ENCODE results near the gene GABRG3. TPM values are rescaled to one million over a fixed set of nuclear protein-coding genes. Genes with fewer than 3 reads are reported as not detected.

The GABRG3 gene
- total and polyA plus RNA-seq, 2 experiments from 2014 or later = 0.15 to 0.43 TPM

GRCh38 chr15:26967719-26968269, 3.2 kb upstream of the GABRG3 start:
- no peaks in the 10 kb centered on the region for H3K9me3 ChIP-seq (ENCODE audit: low read depth)
- WGBS (ENCODE audit: low lambda C conversion rate, missing lambda C conversion rate) = 2% methylated on average over 48 of the region's 48 CpGs
- no peak overlapping the region for H3K27ac ChIP-seq
- DNase-seq (ENCODE audit: low spot score) = peak; percentile 59
- H3K27me3 ChIP-seq = peaks cover 57% of the 10 kb centered on the region
- peak overlapping the region; percentile 81 for H2AFZ ChIP-seq
- no peaks in the 10 kb centered on the region for H4K20me1 ChIP-seq (ENCODE audit: insufficient read depth, poor library complexity, severe bottlenecking)
- peak overlapping the region; percentile 60 for H3K4me3 ChIP-seq
- peak overlapping the region; percentile 89 for H3K4me2 ChIP-seq
- no peaks in the 10 kb centered on the region for H3K79me2 ChIP-seq
- TF ChIP-seq EZH2phosphoT487 (IDR thresholded peaks at IDR 0.05; ENCODE audit: low read depth, severe bottlenecking, unreplicated experiment) (no peak), CTCF (IDR thresholded peaks at IDR 0.05; ENCODE audit: poor library complexity) (no peak), EZH2 (IDR thresholded peaks at IDR 0.05; ENCODE audit: borderline replicate concordance) (no peak)
- H3K9me2 ChIP-seq (replicated peaks; ENCODE audit: insufficient read depth) = no peaks in the 10 kb centered on the region
- H3K36me3 ChIP-seq (replicated peaks; ENCODE audit: insufficient read depth, low read depth) = no peaks in the 10 kb centered on the region
- no peaks in the 10 kb centered on the region for H3K4me1 ChIP-seq (ENCODE audit: insufficient read depth)

GRCh38 chr15:26968806-26969205, 2.2 kb upstream of the GABRG3 start:
- Histone ChIP-seq H3K36me3 (replicated peaks; ENCODE audit: insufficient read depth, low read depth) (no peaks in the 10 kb centered on the region), H3K9me3 (ENCODE audit: low read depth) (no peaks in the 10 kb centered on the region), H3K4me1 (ENCODE audit: insufficient read depth) (no peaks in the 10 kb centered on the region), H3K27ac (no peak overlapping the region), H3K79me2 (no peaks in the 10 kb centered on the region), H3K4me3 (no peak overlapping the region), H3K27me3 (peaks cover 67% of the 10 kb centered on the region), H2AFZ (no peak overlapping the region), H4K20me1 (ENCODE audit: insufficient read depth, poor library complexity, severe bottlenecking) (no peaks in the 10 kb centered on the region), H3K4me2 (no peak overlapping the region), H3K9me2 (replicated peaks; ENCODE audit: insufficient read depth) (no peaks in the 10 kb centered on the region)
- 72% methylated on average over 2 of the region's 2 CpGs for WGBS (ENCODE audit: low lambda C conversion rate, missing lambda C conversion rate)
- no peak for DNase-seq (ENCODE audit: low spot score)
- no peak for TF ChIP-seq CTCF (IDR thresholded peaks at IDR 0.05; ENCODE audit: poor library complexity)
- no peak for TF ChIP-seq EZH2phosphoT487 (IDR thresholded peaks at IDR 0.05; ENCODE audit: low read depth, severe bottlenecking, unreplicated experiment)
- TF ChIP-seq EZH2 (IDR thresholded peaks at IDR 0.05; ENCODE audit: borderline replicate concordance) = no peak

- H3K36me3 ChIP-seq (replicated peaks; ENCODE audit: insufficient read depth, low read depth) = no peaks in the 10 kb centered on the region
- H3K4me1 ChIP-seq (ENCODE audit: insufficient read depth) = no peaks in the 10 kb centered on the region
- H3K4me2 ChIP-seq = peak overlapping the region; percentile 92
- TF ChIP-seq EZH2 (IDR thresholded peaks at IDR 0.05; ENCODE audit: borderline replicate concordance) (no peak), EZH2phosphoT487 (IDR thresholded peaks at IDR 0.05; ENCODE audit: low read depth, severe bottlenecking, unreplicated experiment) (no peak), CTCF (IDR thresholded peaks at IDR 0.05; ENCODE audit: poor library complexity) (no peak)
- peak overlapping the region; percentile 64 for H3K4me3 ChIP-seq
- 3% methylated on average over 51 of the region's 72 CpGs for WGBS (ENCODE audit: low lambda C conversion rate, missing lambda C conversion rate)
- no peaks in the 10 kb centered on the region for H3K79me2 ChIP-seq
- no peak overlapping the region for H2AFZ ChIP-seq
- H3K27me3 ChIP-seq = peaks cover 62% of the 10 kb centered on the region
- H4K20me1 ChIP-seq (ENCODE audit: insufficient read depth, poor library complexity, severe bottlenecking) = no peaks in the 10 kb centered on the region
- no peak overlapping the region for H3K27ac ChIP-seq
- peak; percentile 35 for DNase-seq (ENCODE audit: low spot score)
- no peaks in the 10 kb centered on the region for H3K9me2 ChIP-seq (replicated peaks; ENCODE audit: insufficient read depth)
- H3K9me3 ChIP-seq (ENCODE audit: low read depth) = no peaks in the 10 kb centered on the region
Observed at GRCh38 chr15:26971271-26972018, 464 bp downstream of the GABRG3 start.
